GM23248 (cell line): ENCODE data around the gene TMEM37.

Experiments used
- EZH2 ChIP-seq: fragments of 200-600 bp; sonication (generic); IDR thresholded peaks from 2 replicates; pipeline ENCODE4 v1.6.1; 2018; ENCODE audit warnings: antibody characterized with exemption, mild to moderate bottlenecking; ENCODE audit not compliant: insufficient read depth, poor library complexity, severe bottlenecking
- EZH2phosphoT487 ChIP-seq: fragments of 200-600 bp; sonication (generic); IDR thresholded peaks from 2 replicates; pipeline ENCODE4 v1.6.1; 2018; ENCODE audit warnings: antibody characterized with exemption, moderate library complexity, mild to moderate bottlenecking, low read depth; ENCODE audit not compliant: insufficient read depth

DNA sequence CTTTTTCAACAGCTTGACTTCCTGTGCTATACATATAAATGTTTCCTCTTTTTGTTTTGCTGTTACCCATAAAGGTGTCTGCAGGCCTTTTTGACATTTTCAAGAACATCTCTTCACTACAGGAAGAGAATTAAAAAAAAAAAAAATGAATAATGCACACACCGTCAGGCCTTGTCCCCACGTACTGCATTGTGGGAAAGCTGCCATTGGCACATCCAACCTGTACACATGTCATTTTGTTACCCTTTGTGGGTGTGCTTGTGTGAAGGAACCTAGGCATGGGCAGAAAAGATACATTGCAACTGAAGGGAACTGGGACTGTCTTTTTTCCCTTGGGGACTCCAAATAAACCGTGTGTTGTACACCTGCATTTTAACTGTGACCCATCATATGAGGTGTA is 16.8 kb upstream of the TMEM37 start:
- TF ChIP-seq EZH2phosphoT487 (no peak), EZH2 (no peak)
